Measurements from ENCODE around the gene MAN1A2.

GRCh38 chr1:117555806-117556205 is 188.6 kb downstream of the MAN1A2 start:
- TF ChIP-seq CTCF (IDR thresholded peaks at IDR 0.05; ENCODE audit: poor library complexity) = no peak
- TF ChIP-seq EZH2phosphoT487 (IDR thresholded peaks at IDR 0.05; ENCODE audit: low read depth, severe bottlenecking, unreplicated experiment) = no peak
- no peak for TF ChIP-seq EZH2 (IDR thresholded peaks at IDR 0.05; ENCODE audit: borderline replicate concordance)

Measured in hepatocyte (in vitro differentiated cells).